ENCODE data around the gene TYRP1.

TYRP1 gene

DNA sequence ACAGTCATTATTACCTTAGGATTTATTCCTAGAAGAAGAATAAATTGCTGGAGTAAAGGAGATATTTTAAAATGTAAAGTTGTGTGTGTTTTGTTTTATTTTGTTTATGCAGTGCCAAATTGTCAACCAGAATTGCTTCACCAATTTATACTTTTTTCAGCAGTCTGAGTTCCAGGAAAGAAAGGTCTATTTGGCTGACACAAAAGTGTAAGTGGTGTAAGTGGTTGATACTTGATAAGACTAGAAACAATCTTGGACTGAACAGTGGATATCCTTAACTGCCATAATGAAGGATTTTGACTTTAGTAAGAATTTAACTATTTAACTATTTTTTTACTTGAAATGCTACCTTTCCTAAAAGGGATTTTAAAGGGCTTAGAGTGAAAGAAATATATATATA, 37.7 kb downstream of the TYRP1 start:
- no peak for DNase-seq (ENCODE audit: low read depth, low spot score)

DNA sequence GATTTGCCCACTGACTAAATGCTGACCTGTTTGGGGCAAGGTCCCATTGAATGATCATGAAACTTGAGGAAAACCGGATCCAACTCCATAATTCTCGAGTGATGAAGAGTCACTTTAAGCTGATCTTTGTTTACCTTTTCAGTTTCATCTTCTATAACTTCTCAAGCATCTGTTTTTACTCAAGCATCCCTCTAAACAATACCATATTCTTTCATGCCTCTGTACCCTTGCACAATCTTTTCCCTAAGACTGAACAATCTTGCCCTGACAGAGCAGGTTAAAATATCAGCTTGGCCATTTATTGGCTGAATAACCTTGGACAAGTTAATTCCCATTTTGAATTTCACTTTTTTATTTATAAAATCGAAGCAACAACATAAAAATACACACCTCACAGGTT, 39.8 kb downstream of the TYRP1 start:
- no peak for DNase-seq (ENCODE audit: low read depth, low spot score)

DNA sequence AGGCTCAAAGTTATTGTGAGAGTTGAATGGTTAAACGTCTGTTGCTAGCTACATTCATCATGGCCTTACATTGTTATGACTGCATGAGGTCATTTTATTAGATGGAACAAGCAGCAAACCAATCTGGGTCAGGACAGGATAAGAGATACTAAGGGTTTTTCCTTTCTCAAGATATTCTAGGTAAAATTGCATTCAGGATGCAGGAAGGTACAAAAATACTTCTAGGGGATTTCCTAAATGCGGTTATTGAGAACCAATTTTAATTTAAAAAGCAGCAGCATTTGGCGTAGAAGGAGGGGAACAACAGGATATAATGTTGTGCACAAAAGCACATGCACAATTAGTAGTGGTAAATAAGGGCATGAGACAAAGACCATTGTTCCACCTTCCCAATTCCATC, 42.5 kb downstream of the TYRP1 start:
- DNase-seq (ENCODE audit: low read depth, low spot score): no peak

DNA sequence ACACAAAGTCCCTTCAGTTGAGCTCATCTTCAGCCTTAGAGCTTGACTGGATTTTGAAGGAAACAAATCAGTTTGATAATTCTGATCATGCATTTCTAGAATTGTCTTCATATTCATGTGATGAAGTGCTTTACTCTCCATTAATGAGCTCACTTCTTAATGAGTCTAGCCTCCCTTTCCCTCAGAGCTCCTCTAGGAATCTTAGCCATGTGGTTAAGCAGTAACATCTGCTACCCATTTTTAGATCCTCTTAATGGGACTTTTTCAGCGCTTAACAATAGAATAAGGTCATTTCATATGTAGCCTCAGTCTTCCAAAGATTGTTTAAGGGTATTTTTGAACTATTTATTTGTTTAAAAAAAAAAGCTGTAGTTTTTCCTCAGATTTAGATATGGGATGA, 44.7 kb downstream of the TYRP1 start:
- no peak for DNase-seq (ENCODE audit: low read depth, low spot score)

DNA sequence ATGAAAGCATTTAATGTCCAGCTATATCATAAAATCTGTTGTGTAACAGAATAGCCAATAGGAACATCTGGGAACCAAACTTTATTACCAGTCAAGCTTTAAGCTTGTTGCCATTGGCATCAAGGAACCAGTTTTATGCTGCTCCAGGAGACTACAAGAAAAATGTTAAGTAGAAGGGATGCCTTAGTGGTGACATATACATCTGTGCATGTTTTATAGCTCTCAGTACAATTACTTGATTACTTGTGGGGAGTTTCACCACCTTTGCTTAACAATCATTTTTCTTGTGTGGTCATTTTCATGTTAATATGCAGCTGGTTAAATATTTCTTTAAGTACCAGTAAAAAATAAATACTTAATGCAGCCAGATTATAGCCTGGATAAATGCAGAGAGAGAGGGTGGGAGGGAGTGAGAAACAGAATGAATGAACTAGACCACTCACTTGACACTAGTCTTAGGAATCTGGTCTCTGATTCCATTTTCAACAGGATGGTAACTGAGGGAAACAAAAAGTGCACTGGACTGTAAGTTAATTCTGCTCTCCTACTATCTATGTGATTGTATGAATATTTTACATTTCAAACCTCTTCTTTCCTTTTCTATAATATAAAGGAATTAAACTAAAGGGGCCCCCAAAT, 45.9 kb downstream of the TYRP1 start:
- DNase-seq (ENCODE audit: low read depth, low spot score): no peak

DNA sequence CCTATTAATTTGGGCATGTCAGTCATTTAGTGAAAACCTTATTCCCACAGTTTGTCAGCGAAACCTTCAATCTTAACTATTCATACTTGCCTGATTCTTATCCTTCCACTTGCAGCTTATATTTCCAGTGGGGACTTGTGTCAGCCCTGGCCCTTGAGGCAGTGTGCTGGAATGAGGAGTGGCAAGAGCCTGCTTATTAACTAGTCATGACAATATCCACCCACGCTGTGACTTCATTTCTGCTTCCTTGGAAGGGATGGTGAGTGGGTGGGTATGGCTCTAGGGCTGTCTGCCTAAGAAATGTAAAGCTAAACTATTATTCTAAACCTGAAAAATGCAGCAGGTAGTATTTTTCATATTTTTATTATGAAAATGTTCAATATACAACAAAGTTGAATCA, 47.7 kb downstream of the TYRP1 start:
- DNase-seq (ENCODE audit: low read depth, low spot score): no peak

DNA sequence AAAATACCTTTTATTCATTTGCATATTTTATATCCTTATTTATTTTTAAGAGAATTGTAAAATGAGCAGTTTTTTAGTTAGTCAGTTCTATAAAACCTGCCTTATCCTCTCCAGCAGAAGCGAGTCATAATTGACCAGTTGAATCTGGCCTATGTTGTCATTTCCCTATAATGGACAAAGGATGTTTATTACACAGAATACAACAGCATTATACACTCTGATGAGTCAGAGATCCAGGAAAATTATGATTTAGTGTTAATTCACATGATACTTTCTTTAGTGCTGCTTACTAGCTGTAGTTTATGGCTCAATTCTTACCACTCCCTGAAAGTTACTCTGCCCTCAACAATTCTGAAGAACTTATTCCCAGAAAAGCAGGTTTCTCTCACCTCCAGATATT, 54.8 kb downstream of the TYRP1 start:
- DNase-seq (ENCODE audit: low read depth, low spot score): no peak

DNA sequence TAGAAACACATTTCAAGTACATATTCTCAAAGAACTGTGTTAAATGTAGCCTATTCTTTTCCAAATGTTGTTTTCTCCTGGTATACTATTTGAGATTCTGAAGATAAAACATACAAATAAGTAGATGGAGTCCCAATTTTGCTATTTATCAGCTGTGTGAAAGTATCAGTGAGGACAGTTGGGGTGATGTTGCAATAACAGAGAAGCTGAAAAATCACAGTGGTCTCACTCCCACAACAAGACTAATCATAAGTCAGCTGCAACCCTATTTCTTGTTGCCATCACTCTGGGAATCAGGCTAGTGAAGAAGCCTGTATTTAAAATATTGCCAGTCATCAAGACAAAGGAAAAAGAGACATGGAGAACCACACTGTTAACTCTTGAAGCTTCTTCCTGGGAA, 55.8 kb downstream of the TYRP1 start:
- DNase-seq (ENCODE audit: low read depth, low spot score): no peak

DNA sequence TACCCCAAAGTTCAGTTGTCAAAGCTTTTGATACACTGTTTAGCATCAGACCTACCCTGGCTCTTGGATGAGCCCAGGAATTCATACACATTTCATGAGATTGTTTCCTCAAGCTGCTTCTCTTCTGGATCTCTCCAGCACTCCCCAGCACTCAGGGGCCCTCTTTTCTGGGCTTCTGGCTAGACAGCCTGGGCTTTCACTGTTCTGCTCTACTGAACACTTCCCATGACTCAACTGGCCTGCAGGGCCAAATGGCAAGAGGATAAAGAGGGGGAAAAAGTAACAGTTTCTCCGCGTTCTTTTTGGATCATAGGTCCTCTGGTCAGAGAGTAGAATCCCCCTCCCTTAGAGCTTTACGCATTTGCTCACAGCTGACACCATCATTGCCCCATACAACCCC, 60.7 kb downstream of the TYRP1 start:
- no peak for DNase-seq (ENCODE audit: low read depth, low spot score)

DNA sequence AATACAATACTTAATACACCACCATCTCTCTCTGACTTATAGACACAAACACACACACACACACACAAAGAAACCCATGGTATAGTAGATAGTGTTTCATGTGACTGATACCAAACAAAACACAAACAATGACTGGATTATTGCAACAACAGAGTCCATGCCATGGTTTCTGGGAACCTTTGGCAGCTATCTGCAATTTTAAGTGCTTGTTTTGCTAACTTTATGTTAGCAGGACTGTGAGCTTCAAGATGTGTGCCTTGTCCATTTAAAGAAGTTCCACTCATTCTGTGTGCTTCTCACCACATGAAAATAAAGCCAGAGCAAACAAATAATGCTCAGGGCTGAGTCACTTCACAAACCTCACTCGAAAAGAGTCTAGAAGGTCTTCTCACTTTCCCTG, 66.6 kb downstream of the TYRP1 start:
- no peak for DNase-seq (ENCODE audit: low read depth, low spot score)

All from activated CD4-positive, CD25-positive, alpha-beta regulatory T cell treated with anti-CD3 and anti-CD28 coated beads, Interleukin-2, amount 50 U/mL, for 16 hours (primary cell).